KOPT-K1 (cell line): ENCODE data around the gene PIGO.

Experiments
- H3K27ac ChIP-seq: fragments of 200-600 bp; sonication (generic); 2 replicates; pipeline ENCODE4 v1.5.1; 2016; ENCODE audit warnings: antibody characterized with exemption, mild to moderate bottlenecking, low read depth, low read length; ENCODE audit not compliant: poor library complexity, severe bottlenecking
- H3K36me3 ChIP-seq: fragments of 200-600 bp; sonication (generic); 2 replicates; pipeline ENCODE4 v1.5.1; 2017; ENCODE audit warnings: antibody characterized with exemption, mild to moderate bottlenecking, low read length, moderate library complexity; ENCODE audit not compliant: insufficient read depth
- H3K9me3 ChIP-seq: fragments of 200-600 bp; sonication (generic); 2 replicates; pipeline ENCODE4 v1.5.1; 2017; ENCODE audit warnings: antibody characterized with exemption, low read length, mild to moderate bottlenecking; ENCODE audit not compliant: insufficient read depth, poor library complexity, severe bottlenecking

Gene PIGO

DNA sequence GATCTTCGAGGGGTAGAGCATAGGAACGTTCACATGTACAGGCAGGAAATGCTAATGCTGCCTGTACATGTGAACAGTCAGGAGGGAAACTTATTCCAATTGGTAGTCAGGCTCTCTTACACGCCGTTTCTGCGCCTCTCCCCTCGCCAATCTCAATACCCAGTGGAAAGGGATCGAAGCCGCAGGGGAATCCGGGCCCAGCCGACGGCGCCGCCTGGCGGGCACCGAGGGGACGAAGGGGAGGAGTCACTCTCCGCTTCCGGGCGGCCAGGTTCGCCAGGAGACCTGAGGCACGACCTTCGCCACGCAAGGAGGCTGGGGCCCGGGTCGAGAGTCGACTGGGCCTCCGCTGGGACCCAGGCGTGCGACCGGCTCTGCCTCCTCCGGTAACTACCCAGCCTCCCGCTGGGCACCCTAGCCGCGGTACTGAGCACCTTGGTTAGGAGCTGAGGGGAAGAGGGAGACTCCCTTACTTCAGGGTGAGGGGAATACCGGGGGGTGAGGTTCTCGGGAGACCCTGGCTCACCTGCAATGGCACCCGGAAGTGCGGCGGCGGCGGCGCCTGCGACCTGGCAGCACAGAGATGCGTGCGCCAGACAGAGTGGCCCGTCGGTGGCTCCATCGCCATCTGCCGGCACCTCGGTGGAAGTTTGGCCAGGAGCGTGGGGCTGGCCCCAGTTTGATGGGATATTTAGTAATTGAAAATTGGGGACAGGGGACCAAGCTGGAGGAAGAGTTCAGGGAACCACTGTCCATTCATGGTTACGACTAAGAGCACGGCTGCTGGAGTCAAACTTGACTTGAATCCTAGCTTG, at the start of gene PIGO:
Gene PIGO (minus strand): TSS at position 557 of the 815 bp plus-strand sequence. CDS start 1,026 bp downstream, outside the sequence.
- Histone ChIP-seq H3K36me3 (peaks cover 52% of the 10 kb centered on the region), H3K27ac (peak within 1 kb of the TSS; percentile 88)

DNA sequence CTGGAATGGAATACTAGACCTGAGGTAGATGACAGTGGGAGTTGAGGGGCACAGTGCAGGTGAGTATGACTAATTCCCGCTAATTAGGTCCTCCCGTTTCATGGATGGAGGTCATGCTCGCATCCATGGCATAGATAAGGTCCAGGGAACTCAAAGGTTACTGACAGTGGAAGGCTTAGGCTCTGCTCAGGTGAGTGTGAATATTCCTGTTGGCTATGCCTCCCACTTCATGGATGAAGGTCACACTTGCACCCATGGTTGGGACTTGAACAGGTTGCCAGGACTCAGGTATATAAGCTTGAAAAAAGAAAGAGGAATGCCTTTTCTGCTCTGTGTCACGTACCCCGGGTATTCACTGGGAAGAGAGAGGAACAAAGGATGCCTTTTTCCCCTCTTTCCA, 45.6 kb upstream of the PIGO start:
- no peaks in the 10 kb centered on the region for H3K36me3 ChIP-seq
- peaks cover 23% of the 10 kb centered on the region for H3K9me3 ChIP-seq
- H3K27ac ChIP-seq, result no peak overlapping the region

More for the DNA sequence above, at the start of gene PIGO:
- no peaks in the 10 kb centered on the region for H3K9me3 ChIP-seq

DNA sequence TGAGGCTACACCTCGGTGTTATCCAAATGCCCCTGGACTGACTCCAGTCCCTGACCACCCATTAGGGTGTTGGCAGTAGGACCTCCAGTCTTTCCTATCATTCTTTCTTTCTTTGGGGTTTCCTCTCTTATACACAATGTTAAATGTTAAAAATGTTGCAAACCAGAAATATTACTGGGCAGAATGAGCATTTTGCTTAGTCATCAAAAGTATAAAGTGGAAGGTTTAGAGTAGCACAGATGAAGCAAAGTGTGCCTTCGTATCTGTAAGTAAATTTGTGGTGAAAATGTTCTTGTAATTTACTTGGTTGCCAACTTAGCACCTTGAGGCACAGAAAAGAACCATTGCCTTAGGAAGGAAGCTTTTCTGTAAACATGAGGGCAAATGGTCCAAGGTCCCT, 43.7 kb upstream of the PIGO start:
- H3K27ac ChIP-seq, result no peak overlapping the region
- peaks cover 22% of the 10 kb centered on the region for H3K9me3 ChIP-seq
- H3K36me3 ChIP-seq, result no peaks in the 10 kb centered on the region

- Histone ChIP-seq H3K36me3 (no peaks in the 10 kb centered on the region), H3K27ac (no peak overlapping the region), H3K9me3 (peaks cover 22% of the 10 kb centered on the region)
Observed at GRCh38 chr9:35136866-35137265, 40.5 kb upstream of the PIGO start.

GRCh38 chr9:35135988-35136387, 39.6 kb upstream of the PIGO start:
- H3K27ac ChIP-seq, result no peak overlapping the region
- H3K9me3 ChIP-seq, result peaks cover 21% of the 10 kb centered on the region

GRCh38 chr9:35134920-35135319, 38.5 kb upstream of the PIGO start:
- Histone ChIP-seq H3K36me3 (no peaks in the 10 kb centered on the region), H3K9me3 (peaks cover 24% of the 10 kb centered on the region), H3K27ac (no peak overlapping the region)

More at GRCh38 chr9:35135988-35136387, 39.6 kb upstream of the PIGO start:
- no peaks in the 10 kb centered on the region for H3K36me3 ChIP-seq

DNA sequence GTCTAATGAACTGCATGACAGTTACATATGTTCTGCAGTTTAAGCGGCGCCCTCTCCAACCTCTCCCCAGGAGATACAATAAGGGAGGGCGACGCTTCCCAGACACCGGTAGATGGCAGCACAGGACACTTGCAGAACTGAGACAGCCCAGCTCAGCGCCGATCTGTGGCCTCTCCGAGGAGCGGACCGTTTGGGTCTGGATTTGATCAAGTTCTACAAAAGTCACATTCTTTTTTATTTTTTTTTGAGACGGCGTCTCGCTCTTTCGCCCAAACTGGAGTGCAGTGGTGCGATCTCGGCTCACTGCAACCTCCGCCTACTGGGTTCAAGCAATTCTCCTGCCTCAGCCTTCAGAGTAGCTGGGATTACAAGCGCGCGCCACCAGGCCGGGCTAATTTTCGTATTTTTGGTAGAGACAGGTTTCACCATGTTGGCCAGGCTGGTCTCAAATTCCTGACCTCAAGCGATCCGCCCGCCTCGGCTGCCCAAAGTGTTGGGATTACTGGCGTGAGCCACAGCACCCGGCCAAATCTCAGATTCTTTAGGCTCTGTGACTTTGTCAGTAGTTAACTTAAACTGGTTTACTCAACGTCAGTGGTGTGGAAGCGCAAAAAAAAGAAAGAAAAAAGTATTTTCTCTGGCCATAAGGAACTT, 20.6 kb upstream of the PIGO start:
- Histone ChIP-seq H3K9me3 (no peaks in the 10 kb centered on the region), H3K36me3 (no peaks in the 10 kb centered on the region), H3K27ac (no peak overlapping the region)

DNA sequence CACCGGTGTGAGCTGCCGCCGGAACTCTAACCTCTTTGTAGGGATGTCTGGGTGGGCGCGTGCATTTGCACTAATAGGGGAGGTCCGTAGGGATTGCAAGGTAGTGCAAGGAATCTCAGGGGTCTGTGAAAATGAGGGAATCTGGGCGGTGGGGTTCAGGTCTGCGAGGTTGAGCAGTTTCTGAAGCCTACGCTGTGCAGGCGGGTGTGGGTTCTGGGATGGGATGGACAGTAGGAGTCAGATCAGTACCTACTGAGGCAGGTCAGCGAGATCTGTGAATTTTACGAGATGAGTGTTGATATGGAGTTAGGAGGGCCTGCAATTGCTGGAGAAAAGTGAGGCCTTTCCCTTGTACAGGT, 20.1 kb upstream of the PIGO start:
- Histone ChIP-seq H3K9me3 (no peaks in the 10 kb centered on the region), H3K36me3 (no peaks in the 10 kb centered on the region), H3K27ac (no peak overlapping the region)

- Histone ChIP-seq H3K9me3 (no peaks in the 10 kb centered on the region), H3K27ac (peak within 1 kb of the TSS; percentile 69), H3K36me3 (no peaks in the 10 kb centered on the region)
Observed at GRCh38 chr9:35115680-35116538, 19.5 kb upstream of the PIGO start, which contains the start of gene ATOSB. TSS of gene ATOSB (minus strand) at chr9:35115862. CDS start at chr9:35108274, 7,588 bp downstream.

DNA sequence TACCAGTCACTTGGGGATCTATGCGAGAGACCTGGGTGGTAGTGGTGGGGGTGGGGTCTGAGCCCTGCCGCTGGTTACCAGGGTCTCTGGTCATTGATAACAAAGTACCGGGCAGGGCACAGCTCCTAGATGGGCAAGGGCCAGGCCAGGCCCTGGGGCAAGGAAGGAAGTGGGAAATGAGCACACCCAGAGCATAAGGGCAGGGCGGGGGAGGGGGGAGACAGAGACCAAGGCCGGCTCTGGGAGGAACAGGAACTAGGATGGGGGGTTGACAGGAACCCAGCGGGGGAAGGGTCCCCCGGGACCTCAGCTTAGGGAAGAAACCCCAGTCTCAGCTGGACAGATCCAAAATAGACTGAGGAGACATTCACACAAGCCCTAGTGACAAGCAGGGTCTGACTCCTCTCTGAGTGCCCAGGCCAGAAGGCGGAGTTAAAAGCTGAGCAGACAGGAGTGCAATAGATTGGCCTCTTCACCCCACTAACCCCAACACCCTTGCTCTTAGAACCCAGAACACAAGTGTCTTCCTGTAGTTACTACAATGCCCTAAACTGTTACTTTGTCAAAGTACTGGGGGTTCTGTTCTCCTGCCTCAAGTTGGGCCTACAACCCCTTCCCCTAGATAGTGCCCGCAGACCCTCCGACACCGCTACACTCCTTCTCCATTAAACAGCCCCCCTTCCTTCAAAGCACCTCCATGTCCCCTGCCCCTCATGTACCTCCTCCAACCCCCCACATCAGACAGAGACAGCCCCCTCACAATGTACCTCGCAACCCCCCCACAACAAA, 18.6 kb upstream of the PIGO start:
- Histone ChIP-seq H3K36me3 (no peaks in the 10 kb centered on the region), H3K27ac (peak overlapping the region; percentile 69), H3K9me3 (no peaks in the 10 kb centered on the region)

DNA sequence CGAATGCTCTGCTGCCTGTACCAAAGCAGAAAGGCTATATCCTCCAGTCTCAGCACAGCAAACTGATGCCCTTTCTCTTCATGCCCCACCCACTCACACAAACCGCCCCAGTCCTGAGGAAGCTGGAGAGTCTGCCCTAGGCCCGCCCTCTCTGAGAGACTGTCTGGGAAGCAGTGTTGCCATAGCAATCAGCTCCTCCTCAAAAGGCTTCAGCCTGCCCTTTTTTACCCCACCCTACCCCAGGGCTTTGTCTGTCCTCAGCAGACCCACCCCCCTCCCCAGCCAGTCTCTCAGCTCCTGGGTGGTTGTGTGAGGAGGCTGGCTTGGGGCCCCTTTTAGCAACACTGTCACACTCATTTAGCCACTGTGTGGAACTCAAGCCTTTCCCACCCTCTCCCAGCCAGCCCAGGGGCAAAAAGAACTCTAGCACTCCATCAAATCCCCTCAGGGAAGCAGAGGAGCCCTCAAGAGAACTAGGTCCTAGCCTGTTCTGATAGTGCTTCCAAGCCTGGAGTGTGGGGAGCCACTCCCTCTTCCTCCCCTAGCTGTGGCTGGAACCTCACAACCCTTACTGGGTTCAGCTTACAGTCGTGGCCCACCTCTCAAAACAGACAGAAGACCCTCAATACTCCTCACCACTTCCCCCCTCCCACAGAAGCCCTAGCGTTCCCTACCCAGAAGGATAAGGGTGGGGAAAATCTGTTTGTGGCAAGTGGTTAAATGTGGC, 17.9 kb upstream of the PIGO start:
- Histone ChIP-seq H3K36me3 (no peaks in the 10 kb centered on the region), H3K9me3 (no peaks in the 10 kb centered on the region), H3K27ac (peak overlapping the region; percentile 69)

- no peak overlapping the region for H3K27ac ChIP-seq
- no peaks in the 10 kb centered on the region for H3K9me3 ChIP-seq
- H3K36me3 ChIP-seq, result no peaks in the 10 kb centered on the region
Observed at GRCh38 chr9:35112257-35113020, 16.0 kb upstream of the PIGO start.
